ENCODE data around the gene PTPRZ1.

The PTPRZ1 gene

DNA sequence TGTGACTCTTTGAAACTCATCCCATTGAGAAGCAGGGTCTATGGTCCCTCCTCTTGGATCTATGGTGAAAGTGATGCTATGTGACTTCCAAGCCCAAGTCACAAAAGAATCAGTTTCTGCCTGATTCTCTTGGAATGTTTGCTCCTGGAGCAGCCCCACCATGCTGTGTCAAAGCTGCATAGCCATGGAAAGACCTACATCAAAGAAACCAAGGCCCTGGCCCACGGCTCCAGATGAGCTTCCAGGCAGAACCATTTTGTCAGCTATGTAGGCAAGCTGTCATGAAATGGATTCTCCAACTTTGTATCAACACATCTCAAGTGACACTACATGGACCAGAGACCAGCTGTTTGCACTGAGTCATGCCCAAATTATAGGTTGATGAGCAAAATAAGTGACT lies 194.1 kb downstream of the PTPRZ1 start:
- Histone ChIP-seq H3K79me2 (ENCODE audit: insufficient read depth, low read depth) (no peaks in the 10 kb centered on the region), H4K20me1 (ENCODE audit: insufficient read depth) (no peaks in the 10 kb centered on the region), H3K27me3 (ENCODE audit: insufficient read depth, low read depth) (no peaks in the 10 kb centered on the region), H3K4me1 (ENCODE audit: low read depth, poor library complexity, severe bottlenecking) (no peaks in the 10 kb centered on the region), H3K4me2 (no peak overlapping the region), H3K27ac (no peak overlapping the region), H3K4me3 (IDR thresholded peaks at IDR 0.05; ENCODE audit: insufficient read depth, low read depth, low read length) (no peak overlapping the region), H3K36me3 (ENCODE audit: insufficient read depth) (no peaks in the 10 kb centered on the region), H3K9ac (no peak overlapping the region), H2AFZ (ENCODE audit: low read depth) (no peak overlapping the region)
- TF ChIP-seq, protein P1, sequence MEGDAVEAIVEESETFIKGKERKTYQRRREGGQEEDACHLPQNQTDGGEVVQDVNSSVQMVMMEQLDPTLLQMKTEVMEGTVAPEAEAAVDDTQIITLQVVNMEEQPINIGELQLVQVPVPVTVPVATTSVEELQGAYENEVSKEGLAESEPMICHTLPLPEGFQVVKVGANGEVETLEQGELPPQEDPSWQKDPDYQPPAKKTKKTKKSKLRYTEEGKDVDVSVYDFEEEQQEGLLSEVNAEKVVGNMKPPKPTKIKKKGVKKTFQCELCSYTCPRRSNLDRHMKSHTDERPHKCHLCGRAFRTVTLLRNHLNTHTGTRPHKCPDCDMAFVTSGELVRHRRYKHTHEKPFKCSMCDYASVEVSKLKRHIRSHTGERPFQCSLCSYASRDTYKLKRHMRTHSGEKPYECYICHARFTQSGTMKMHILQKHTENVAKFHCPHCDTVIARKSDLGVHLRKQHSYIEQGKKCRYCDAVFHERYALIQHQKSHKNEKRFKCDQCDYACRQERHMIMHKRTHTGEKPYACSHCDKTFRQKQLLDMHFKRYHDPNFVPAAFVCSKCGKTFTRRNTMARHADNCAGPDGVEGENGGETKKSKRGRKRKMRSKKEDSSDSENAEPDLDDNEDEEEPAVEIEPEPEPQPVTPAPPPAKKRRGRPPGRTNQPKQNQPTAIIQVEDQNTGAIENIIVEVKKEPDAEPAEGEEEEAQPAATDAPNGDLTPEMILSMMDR (conservative IDR thresholded peaks at IDR 0.05; ENCODE audit: low read depth, low read length): no peak

DNA sequence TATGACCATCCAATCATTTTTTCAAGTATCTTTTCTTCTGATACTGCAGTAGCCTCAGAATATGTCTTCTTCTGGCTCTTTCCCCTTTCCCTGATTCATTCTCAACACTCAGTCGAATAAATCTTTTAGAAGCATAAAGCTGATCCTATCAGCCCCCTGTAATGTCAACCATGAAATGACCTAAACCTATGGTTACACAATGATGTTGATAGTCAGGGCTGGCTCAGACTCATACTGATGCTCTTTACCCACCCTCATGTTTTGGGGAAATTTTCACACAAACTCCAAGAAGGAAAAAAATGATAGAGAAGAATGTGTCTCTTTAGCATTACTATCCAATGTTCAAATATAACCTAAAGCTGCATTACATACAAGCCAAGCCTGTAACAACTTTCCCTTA lies 195.1 kb downstream of the PTPRZ1 start:
- Histone ChIP-seq H3K79me2 (ENCODE audit: insufficient read depth, low read depth) (no peaks in the 10 kb centered on the region), H4K20me1 (ENCODE audit: insufficient read depth) (no peaks in the 10 kb centered on the region), H3K4me2 (no peak overlapping the region), H3K36me3 (ENCODE audit: insufficient read depth) (no peaks in the 10 kb centered on the region), H3K4me1 (ENCODE audit: low read depth, poor library complexity, severe bottlenecking) (no peaks in the 10 kb centered on the region), H3K27me3 (ENCODE audit: insufficient read depth, low read depth) (no peaks in the 10 kb centered on the region), H3K27ac (no peak overlapping the region), H3K9ac (no peak overlapping the region), H2AFZ (ENCODE audit: low read depth) (no peak overlapping the region), H3K4me3 (IDR thresholded peaks at IDR 0.05; ENCODE audit: insufficient read depth, low read depth, low read length) (no peak overlapping the region)
- TF ChIP-seq, protein P1 (conservative IDR thresholded peaks at IDR 0.05; ENCODE audit: low read depth, low read length): no peak

DNA sequence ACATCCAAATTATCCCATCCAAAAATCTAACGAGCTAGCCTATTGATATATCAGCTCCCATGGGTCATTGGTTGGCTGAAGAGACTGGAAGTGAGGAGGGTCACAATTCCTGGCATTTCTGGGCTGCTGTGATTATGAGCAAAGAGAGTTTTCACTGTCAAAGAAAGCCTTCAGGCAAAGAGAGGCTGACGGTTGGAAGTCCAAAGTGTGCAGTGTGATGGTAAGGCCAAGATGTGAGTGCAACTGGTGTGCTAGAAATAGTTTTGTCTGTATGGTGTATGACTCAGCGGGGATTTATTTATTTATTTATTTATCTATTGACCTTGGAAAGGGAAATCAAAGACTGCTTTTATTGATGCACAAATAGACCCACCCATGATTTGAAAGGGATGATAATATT lies 196.0 kb downstream of the PTPRZ1 start:
- TF ChIP-seq, protein P1 (conservative IDR thresholded peaks at IDR 0.05; ENCODE audit: low read depth, low read length): no peak
- no peaks in the 10 kb centered on the region for H3K4me1 ChIP-seq (ENCODE audit: low read depth, poor library complexity, severe bottlenecking)

DNA sequence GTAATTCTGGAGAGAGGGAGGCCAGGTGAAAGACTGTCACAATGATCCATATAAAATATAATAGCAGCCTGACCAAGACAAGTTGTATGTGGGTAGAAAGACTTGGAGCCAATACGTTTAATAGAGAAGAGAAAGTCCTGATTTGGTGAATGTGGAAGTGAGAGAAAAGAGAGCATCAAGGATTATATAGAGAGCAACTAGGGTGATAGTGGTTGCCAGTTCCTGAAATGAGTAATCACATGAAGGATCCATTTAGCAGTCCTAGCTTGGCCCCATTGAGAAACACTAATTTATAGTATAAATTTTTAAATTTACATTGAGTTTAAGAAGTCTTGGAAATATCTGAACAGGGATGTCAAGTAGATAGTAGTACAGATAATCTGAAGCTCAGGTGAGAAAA lies 197.1 kb downstream of the PTPRZ1 start:
- Histone ChIP-seq H3K4me1 (ENCODE audit: low read depth, poor library complexity, severe bottlenecking) (no peaks in the 10 kb centered on the region), H3K4me2 (no peak overlapping the region), H2AFZ (ENCODE audit: low read depth) (no peak overlapping the region), H3K36me3 (ENCODE audit: insufficient read depth) (no peaks in the 10 kb centered on the region), H3K27ac (no peak overlapping the region), H3K9ac (no peak overlapping the region), H3K4me3 (IDR thresholded peaks at IDR 0.05; ENCODE audit: insufficient read depth, low read depth, low read length) (no peak overlapping the region), H4K20me1 (ENCODE audit: insufficient read depth) (no peaks in the 10 kb centered on the region), H3K27me3 (ENCODE audit: insufficient read depth, low read depth) (no peaks in the 10 kb centered on the region), H3K79me2 (ENCODE audit: insufficient read depth, low read depth) (no peaks in the 10 kb centered on the region)
- TF ChIP-seq, protein P1 (conservative IDR thresholded peaks at IDR 0.05; ENCODE audit: low read depth, low read length): no peak

More for the DNA sequence above, 196.0 kb downstream of the PTPRZ1 start:
- Histone ChIP-seq H3K4me2 (no peak overlapping the region), H3K79me2 (ENCODE audit: insufficient read depth, low read depth) (no peaks in the 10 kb centered on the region), H3K27me3 (ENCODE audit: insufficient read depth, low read depth) (no peaks in the 10 kb centered on the region), H3K9ac (no peak overlapping the region), H4K20me1 (ENCODE audit: insufficient read depth) (no peaks in the 10 kb centered on the region), H3K4me3 (IDR thresholded peaks at IDR 0.05; ENCODE audit: insufficient read depth, low read depth, low read length) (no peak overlapping the region), H2AFZ (ENCODE audit: low read depth) (no peak overlapping the region), H3K36me3 (ENCODE audit: insufficient read depth) (no peaks in the 10 kb centered on the region), H3K27ac (no peak overlapping the region)
